ENCODE measurements around the gene C10orf67.
A peak's percentile ranks its signal among the peaks of the same experiment; 100 is the strongest.

- TF ChIP-seq, protein P1, sequence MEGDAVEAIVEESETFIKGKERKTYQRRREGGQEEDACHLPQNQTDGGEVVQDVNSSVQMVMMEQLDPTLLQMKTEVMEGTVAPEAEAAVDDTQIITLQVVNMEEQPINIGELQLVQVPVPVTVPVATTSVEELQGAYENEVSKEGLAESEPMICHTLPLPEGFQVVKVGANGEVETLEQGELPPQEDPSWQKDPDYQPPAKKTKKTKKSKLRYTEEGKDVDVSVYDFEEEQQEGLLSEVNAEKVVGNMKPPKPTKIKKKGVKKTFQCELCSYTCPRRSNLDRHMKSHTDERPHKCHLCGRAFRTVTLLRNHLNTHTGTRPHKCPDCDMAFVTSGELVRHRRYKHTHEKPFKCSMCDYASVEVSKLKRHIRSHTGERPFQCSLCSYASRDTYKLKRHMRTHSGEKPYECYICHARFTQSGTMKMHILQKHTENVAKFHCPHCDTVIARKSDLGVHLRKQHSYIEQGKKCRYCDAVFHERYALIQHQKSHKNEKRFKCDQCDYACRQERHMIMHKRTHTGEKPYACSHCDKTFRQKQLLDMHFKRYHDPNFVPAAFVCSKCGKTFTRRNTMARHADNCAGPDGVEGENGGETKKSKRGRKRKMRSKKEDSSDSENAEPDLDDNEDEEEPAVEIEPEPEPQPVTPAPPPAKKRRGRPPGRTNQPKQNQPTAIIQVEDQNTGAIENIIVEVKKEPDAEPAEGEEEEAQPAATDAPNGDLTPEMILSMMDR (IDR thresholded peaks at IDR 0.05), result no peak
- peak in 1 of 2 donors; percentile 22 for TF ChIP-seq POLR2AphosphoS5 (IDR thresholded peaks at IDR 0.05; ENCODE audit: insufficient read depth in 1 of 2, low read depth in 1 of 2)
Observed at GRCh38 chr10:23344241-23344841, at the start of gene C10orf67.
